Endometrium (tissue), 2 donors: ENCODE results near the gene DISP2.

Experiments used
- FAIRE-seq: peaks from 2 replicates; lab custom pipeline; 2012; peaks lifted over from hg19 to GRCh38; lab: Jason Lieb, UNC
- donor health status: control.
- donor health status: control.

The DISP2 gene

GRCh38 chr15:40357723-40358470 is at the start of gene DISP2:
Gene DISP2 (plus strand): TSS chr15:40358219. CDS start chr15:40358322, 103 bp downstream.
- no peak for FAIRE-seq

DNA sequence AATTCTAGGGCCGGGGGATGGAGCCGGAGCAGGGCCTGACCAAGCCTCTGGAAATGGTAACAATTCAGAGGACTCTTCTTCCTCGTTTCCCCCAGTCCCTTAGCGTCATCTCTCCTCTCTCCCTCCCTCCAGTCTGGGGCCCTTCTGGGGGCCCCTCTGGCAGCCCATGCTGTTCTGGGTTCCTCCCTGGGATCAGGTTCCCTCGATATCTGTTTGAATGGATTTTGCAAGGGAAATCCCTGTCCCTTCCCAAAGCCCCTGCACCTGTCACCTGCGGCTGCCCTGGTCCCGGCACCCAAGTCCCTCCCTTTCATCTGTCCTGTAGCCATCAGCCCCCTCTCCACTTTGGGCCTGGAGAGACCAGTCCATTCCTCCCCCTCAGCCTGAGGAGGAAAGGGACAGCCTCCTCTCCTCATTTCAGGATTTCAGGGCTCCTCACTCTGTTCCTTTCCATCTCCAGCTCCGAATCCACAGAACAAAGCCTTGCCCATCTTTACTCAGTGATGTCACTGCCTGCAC is 48.6 kb upstream of the DISP2 start:
- no peak for FAIRE-seq

- no peak for FAIRE-seq
Measured at GRCh38 chr15:40310001-40310959, 47.7 kb upstream of the DISP2 start.

DNA sequence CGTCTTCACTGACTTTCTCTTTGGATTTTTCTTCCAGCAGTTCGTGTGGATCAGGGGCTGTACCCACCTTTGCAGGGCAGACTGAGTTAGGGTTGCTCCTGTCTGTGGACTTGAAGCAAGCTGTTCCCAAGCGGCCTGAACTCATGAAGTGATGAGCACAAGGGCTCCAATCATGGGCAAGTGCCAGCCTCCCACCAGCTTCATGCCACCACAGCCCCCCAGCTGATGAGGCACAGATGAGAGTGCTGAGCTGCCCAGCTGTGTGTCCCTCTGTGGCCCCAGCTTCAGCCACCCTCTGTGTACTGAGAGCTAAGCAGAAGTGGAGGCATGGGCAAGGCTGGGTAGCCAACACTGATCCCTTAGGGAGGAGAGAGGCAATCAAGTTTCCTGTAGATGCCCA is 47.0 kb upstream of the DISP2 start:
- no peak for FAIRE-seq

DNA sequence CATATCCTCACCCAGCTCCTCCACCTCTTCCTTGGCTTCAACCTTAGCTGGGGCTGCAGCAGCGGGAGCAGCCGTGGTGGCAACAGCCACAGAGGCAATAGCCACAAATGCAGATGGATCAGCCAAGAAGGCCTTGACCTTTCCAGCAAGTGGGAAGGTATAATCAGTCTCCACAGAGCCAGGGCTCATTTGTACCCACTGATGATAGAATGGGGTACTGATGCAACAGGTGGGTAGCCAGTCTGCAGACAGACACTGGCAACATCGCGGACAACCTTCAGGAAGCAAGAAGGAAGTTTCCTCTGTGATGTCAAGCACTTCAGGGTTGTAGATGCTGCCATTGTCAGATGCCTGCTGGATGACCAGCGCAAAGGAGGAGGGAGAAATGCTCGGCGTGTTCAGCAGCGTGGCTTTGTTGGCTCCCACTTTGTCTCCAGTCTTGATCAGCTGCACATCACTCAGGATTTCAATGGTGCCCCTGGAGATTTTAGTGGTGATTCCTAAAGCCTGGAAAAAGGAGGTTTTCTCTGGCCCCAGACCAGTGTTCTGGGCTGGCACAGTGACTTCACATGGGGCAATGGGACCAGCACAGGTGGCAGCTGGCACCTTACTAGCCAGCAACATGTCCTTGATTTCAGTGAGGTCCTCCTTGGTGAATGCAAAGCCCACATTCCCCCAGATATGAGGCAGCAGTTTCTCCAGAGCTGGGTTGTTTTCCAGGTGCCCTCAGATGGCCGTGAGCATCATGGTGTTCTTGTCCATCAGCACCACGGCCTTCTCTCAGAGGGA is 45.5 kb upstream of the DISP2 start:
- FAIRE-seq: no peak

DNA sequence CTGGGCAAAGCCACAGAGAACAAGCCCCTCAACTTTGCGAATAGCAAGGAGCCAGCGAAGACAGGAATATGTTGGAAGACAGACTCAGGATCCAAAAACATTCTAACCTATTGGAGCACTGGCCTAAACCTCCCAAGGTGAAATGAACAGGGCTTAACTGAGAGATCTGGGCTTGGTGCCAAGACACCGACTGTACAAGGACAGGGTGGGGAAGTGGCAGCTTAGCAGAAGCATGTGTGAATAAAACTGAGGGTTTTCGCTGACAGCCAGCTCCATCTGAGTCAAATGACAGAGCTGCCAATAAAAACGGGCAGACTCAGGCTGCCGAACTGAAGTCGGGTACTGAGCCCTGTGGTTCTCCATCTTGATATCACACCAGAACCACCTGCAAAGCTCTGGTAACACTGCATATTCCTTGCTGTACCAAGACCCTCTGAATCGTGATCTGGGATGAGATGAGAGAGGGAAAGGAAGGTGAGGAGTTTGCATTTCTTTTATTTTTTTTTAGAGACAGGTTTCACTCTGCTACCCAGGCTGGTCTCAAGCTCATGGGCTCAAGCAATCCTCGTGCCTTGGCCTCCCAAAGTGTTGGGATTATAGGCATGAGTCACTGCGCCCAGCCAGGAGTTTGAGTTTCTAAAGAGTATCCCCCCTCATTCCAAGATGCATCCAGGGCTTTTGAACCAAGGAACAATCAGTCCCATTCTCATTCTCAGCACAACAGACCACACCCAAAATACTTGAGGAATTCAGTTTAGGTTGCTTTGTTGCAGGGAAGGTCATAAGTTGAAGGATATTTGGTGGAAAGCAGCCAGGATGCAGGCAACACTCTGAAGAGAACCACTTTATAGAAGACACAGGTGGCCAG is 44.3 kb upstream of the DISP2 start:
- no peak for FAIRE-seq

DNA sequence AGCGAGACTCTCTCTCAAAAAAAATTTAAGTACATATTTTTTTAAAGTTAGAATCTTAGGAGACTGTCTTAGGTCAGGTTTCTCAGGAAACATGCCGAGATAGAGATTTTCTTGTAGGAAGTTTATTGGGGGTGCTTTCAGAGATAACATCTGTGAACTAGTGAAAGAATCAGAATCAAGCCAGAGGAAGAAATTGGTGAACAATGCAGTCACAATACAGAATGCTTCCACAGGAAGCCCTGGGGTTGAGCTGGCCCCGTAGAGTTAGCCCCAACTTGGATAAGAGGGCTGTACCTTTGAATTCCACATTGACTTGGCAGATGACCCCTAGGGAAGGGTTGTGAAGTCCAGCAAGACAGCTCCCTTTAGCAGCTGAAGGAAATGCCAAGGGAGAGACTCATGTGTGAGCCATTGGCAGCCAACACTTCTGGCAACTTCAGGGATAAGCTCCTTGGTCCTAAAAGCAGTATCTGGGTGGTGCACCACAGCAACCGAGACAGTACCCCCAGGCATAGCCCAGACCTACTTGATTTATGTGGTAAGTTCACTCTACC is 43.2 kb upstream of the DISP2 start:
- no peak for FAIRE-seq

- no peak for FAIRE-seq
Measured at GRCh38 chr15:40316931-40317330, 41.1 kb upstream of the DISP2 start.

DNA sequence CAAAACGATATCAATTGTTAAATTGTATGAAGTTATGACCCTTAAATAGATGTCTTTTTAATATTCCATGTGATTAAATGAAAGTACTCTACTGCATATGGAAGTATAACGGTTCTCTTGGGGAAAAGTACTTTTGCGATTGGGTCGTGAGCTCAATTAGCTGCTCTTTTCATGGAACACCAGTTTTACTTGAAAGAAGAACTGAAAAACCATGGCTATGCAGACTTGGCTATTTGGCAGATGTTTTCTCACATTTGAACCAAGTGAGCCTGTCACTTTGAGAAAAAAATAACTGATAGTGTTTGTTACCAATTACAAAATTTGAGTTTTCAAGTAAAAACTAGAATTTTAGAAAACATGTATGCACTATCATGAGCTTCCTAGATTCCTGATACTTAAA is 40.4 kb upstream of the DISP2 start:
- FAIRE-seq: no peak

- FAIRE-seq: no peak
Measured at GRCh38 chr15:40320409-40320808, 37.6 kb upstream of the DISP2 start.

- peak; percentile 66 for FAIRE-seq
Measured at GRCh38 chr15:40320931-40321371, 37.1 kb upstream of the DISP2 start.

- FAIRE-seq: no peak
Measured at GRCh38 chr15:40322531-40323238, 35.3 kb upstream of the DISP2 start.

DNA sequence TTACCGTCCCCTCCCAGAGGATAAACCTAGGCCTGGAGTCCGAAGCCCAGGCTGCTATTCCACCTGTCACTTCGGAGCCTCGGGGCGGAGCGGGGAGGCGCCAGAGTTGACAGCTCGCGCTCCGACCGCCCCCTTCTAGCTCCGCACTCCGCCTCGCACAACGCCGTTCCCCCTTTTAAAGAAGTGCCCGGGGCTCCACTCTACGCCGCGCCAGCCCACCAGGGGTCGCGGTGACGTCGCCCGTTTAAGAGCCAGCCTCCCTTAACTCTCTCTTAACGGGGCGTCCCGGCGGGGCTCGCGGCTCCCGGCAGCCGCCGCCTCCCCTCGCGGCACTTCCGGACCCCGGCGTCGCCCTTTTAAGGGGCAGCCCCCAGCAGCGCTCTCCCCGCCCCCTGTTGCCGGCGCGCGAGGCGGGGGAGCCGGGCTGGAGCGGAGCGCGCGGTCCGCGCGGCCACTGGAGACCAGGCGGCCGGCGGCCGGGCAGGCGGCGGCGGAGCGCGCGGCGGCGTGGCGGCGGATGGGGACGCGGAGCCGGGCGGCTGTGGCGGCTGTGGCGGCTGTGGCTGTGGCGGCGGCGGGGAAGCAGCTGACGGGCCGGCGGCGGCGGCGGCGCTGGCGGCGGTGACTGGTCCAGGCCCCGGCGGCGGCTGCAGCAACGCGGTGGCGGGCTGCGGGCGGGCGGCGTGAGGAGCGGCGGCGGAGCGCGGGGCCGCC is 34.6 kb upstream of the DISP2 start, which contains the start of gene INAFM2:
INAFM2 (plus strand) TSS at position 454 of the 714 bp plus-strand sequence. CDS start 364 bp downstream, outside the sequence.
- FAIRE-seq: no peak

- no peak for FAIRE-seq
Measured at GRCh38 chr15:40323953-40324937, 33.8 kb upstream of the DISP2 start.

- no peak for FAIRE-seq
Measured at GRCh38 chr15:40325188-40325587, 32.8 kb upstream of the DISP2 start.

DNA sequence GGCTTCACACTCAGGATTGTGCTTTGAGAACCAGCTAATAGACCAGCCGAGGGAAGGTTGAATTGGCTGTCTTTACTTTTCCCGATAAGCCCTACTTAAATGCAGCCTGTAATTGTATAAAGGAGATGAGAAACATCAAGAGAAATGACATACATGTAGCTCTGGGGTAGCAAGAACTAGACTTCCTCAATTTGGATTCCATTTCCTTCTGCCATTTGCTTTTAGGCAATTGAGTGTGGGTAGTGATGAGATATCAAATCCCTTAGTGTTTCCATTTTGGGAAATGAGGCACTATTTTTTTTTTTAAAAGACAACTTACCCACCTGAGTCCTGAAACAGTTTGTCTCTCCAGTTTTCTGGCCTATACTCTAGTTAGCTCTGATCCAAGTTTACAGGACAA is 32.3 kb upstream of the DISP2 start:
- FAIRE-seq: no peak

- FAIRE-seq: no peak
Measured at GRCh38 chr15:40327457-40327856, 30.6 kb upstream of the DISP2 start.

DNA sequence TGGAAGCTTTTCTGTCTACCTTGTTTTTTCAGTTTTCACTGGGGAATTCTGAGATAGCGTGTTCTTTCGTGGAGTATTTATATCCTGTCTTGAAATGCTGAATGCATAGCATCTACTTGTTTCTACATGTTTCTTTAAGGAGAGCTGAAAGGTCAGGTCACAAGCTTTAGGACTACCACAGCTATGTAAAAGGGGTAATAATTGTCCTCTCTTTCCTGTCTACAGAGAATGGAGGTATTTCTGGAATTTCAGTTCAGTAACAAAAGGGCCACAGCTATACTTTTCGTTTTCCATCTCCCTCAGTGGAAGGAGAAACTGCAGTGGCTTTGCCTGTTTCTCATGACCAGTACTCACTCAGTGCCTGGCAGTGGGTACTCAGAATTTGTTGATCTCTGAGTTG is 29.8 kb upstream of the DISP2 start:
- no peak for FAIRE-seq
